Endothelial cell of umbilical vein (primary cell): ENCODE measurements around the gene ZC3H18. TPM values are rescaled to one million over a fixed set of nuclear protein-coding genes. Genes with fewer than 3 reads are reported as not detected.

Source experiments
- BruUV-seq: library from RNA; stranded (reverse); fragments of 400-500 nt; replicated peaks from 2 replicates; lab custom pipeline; 2021; lab: Mats Ljungman, UMichigan
- CTCF ChIA-PET: fragments of 300-600, 350-600 bp; sonication (Branson Sonifier 250); formaldehyde crosslinking; loops from one replicate; lab custom pipeline; 2021; ENCODE audit warnings: antibody characterized with exemption, inconsistent platforms; lab: Charles Lee
- POLR2A ChIA-PET: fragments of 300-600, 350-600 bp; sonication (Branson Sonifier 250); formaldehyde crosslinking; loops from one replicate; lab custom pipeline; 2021; ENCODE audit warnings: antibody characterized with exemption, inconsistent platforms; lab: Charles Lee
- DNase-seq: peaks from one replicate; pipeline ENCODE4 v3.0.0-alpha.2; 2011; ENCODE audit warnings: low read depth, low spot score
- FAIRE-seq: peaks from 2 replicates; lab custom pipeline; 2011; peaks lifted over from hg19 to GRCh38; lab: Jason Lieb, UNC
- H2AFZ ChIP-seq: 2 replicates; pipeline ENCODE4 v1.6.0; 2012; ENCODE audit warnings: low read depth, low read length, control low read depth, inconsistent platforms
- H3K27ac ChIP-seq: 2 replicates; pipeline ENCODE4 v1.5.1; 2011; ENCODE audit warnings: low read depth, mild to moderate bottlenecking, control low read depth, low read length, moderate library complexity; ENCODE audit not compliant: insufficient read depth
- H3K27me3 ChIP-seq, 2 experiments: 2 replicates each; pipeline versions ENCODE4 v1.6.0 to v1.6.1; 2011; ENCODE audit warnings: low read length in 2 of 2, mixed read lengths in 1 of 2; ENCODE audit not compliant: control insufficient read depth in 2 of 2, insufficient read depth in 2 of 2
- H3K36me3 ChIP-seq, 2 experiments: 2 replicates in 1 of 2; 3 replicates in 1 of 2; pipeline ENCODE4 v1.5.1; 2011; ENCODE audit warnings: low read length in 2 of 2, mild to moderate bottlenecking in 1 of 2, moderate library complexity in 1 of 2; ENCODE audit not compliant: control insufficient read depth in 2 of 2, insufficient read depth in 2 of 2; ENCODE audit errors: extremely low read depth in 1 of 2
- H3K4me1 ChIP-seq: 3 replicates; pipeline ENCODE4 v1.5.1; 2011; ENCODE audit warnings: mild to moderate bottlenecking, low read length; ENCODE audit not compliant: control insufficient read depth, insufficient read depth; ENCODE audit errors: extremely low read depth
- H3K4me2 ChIP-seq: 2 replicates; pipeline ENCODE4 v1.6.1; 2011; ENCODE audit warnings: low read length, control low read depth, mixed read lengths; ENCODE audit not compliant: insufficient read depth
- H3K4me3 ChIP-seq, 3 experiments: fragments of 200-600 bp in 1 of 3; sonication (generic), shearing (Covaris generic) in 1 of 3; replicated peaks in 1 of 3; 2 replicates each; pipeline ENCODE4 v1.5.1; 2011 to 2016; ENCODE audit warnings: control low read depth in 3 of 3, low read length in 3 of 3, mild to moderate bottlenecking in 2 of 3, inconsistent platforms in 1 of 3, low read depth in 1 of 3, moderate library complexity in 1 of 3; ENCODE audit not compliant: insufficient read depth in 1 of 3
- H3K79me2 ChIP-seq: 2 replicates; pipeline ENCODE4 v1.6.0; 2012; ENCODE audit warnings: low read length, inconsistent platforms; ENCODE audit not compliant: control insufficient read depth, insufficient read depth
- H3K9ac ChIP-seq: replicated peaks from 2 replicates; pipeline ENCODE3; 2011; ENCODE audit warnings: low read length, control low read depth; ENCODE audit not compliant: insufficient read depth; ENCODE audit errors: extremely low read depth
- H3K9me1 ChIP-seq: replicated peaks from 3 replicates; pipeline ENCODE4 v1.6.0; 2011; ENCODE audit warnings: mild to moderate bottlenecking, low read length; ENCODE audit not compliant: control insufficient read depth, insufficient read depth; ENCODE audit errors: extremely low read depth
- H3K9me3 ChIP-seq: replicated peaks from 2 replicates; pipeline ENCODE4 v1.5.1; 2012; ENCODE audit warnings: low read length, inconsistent platforms; ENCODE audit not compliant: control insufficient read depth, insufficient read depth
- H4K20me1 ChIP-seq: replicated peaks from 2 replicates; pipeline ENCODE3; 2011; ENCODE audit warnings: mild to moderate bottlenecking, low read length; ENCODE audit not compliant: control insufficient read depth, insufficient read depth; ENCODE audit errors: extremely low read depth
- EZH2 ChIP-seq: IDR thresholded peaks from 2 replicates; pipeline ENCODE4 v1.6.1; 2012; ENCODE audit warnings: borderline replicate concordance, low read depth, mild to moderate bottlenecking, moderate library complexity, low read length, inconsistent platforms; ENCODE audit not compliant: severe bottlenecking
- FOS ChIP-seq: IDR thresholded peaks from 2 replicates; pipeline ENCODE4 v1.6.1; 2011; ENCODE audit warnings: mild to moderate bottlenecking, low read length, moderate library complexity, borderline replicate concordance; ENCODE audit not compliant: insufficient read depth
- GATA2 ChIP-seq: IDR thresholded peaks from 2 replicates; pipeline ENCODE4 v1.7.0; 2011; ENCODE audit warnings: low read depth, mild to moderate bottlenecking, moderate library complexity, mixed read lengths, low read length; ENCODE audit not compliant: insufficient read length, insufficient read depth
- JUN ChIP-seq: IDR thresholded peaks from 2 replicates; pipeline ENCODE4 v1.6.1; 2011; ENCODE audit warnings: borderline replicate concordance, low read depth; ENCODE audit not compliant: insufficient read length, insufficient read depth
- MYC ChIP-seq: IDR thresholded peaks from one replicate; pipeline ENCODE4 v1.6.1; 2011; ENCODE audit warnings: mild to moderate bottlenecking, low read depth, low read length
- POLR2A ChIP-seq: IDR thresholded peaks from 2 replicates; pipeline ENCODE4 v1.6.1; 2012; ENCODE audit warnings: low read depth, mild to moderate bottlenecking, control low read depth, low read length
- POLR2AphosphoS5 ChIP-seq: IDR thresholded peaks from 2 replicates; pipeline ENCODE4 v1.6.1; 2012; ENCODE audit warnings: low read depth, mild to moderate bottlenecking, control low read depth, low read length, moderate library complexity; ENCODE audit not compliant: insufficient read depth
- dilution Hi-C: fragments of 300-500 bp; cut with MboI; formaldehyde crosslinking; loops from one replicate; pipeline ENCODE4 v1.15.0; 2019; ENCODE audit warnings: low sequenced_read_pairs; ENCODE audit not compliant: extremely low pct_ligation_motif_present
- intact Hi-C: fragments of 100-400 bp; cut with micrococcal nuclease; formaldehyde crosslinking; loops from one replicate; pipeline ENCODE4 v1.10.0; 2022
- polyA plus RNA-seq, 4 experiments: library from polyadenylated mRNA; depleted of rRNA in 3 of 4; stranded (reverse) in 3 of 4; unstranded in 1 of 4; fragments of >200 nt; gene quantifications; 2 replicates each; pipeline versions ENCODE4 v1.2.1 to v1.2.3, GENCODE V29; 2011 to 2012; ENCODE audit warnings: missing spikeins in 1 of 4
- total RNA-seq: library from RNA; stranded (reverse); gene quantifications from 2 replicates; pipeline ENCODE4 v1.2.3, GENCODE V29; 2021
- TF ChIP-seq, protein P1 (sequence below), 2 donors: IDR thresholded peaks; 1 replicate in 1 of 2; 2 replicates in 1 of 2; pipeline ENCODE4 v1.5.1; 2011; ENCODE audit warnings: low read length in 2 of 2, mild to moderate bottlenecking in 2 of 2, moderate library complexity in 2 of 2, control low read depth in 1 of 2, inconsistent platforms in 1 of 2, low read depth in 1 of 2; ENCODE audit not compliant: insufficient read depth in 1 of 2; ENCODE audit errors: extremely low read depth in 1 of 2
- TF ChIP-seq, protein P2 (sequence below): IDR thresholded peaks from 2 replicates; pipeline ENCODE4 v1.6.1; 2011; ENCODE audit not compliant: insufficient read depth, insufficient read length

ZC3H18 gene
- total and polyA plus RNA-seq, 2 donors (not counting 3 experiments of a cell fraction or from before 2014, with no cell fraction given), result 12.1 to 52.8 TPM

DNA sequence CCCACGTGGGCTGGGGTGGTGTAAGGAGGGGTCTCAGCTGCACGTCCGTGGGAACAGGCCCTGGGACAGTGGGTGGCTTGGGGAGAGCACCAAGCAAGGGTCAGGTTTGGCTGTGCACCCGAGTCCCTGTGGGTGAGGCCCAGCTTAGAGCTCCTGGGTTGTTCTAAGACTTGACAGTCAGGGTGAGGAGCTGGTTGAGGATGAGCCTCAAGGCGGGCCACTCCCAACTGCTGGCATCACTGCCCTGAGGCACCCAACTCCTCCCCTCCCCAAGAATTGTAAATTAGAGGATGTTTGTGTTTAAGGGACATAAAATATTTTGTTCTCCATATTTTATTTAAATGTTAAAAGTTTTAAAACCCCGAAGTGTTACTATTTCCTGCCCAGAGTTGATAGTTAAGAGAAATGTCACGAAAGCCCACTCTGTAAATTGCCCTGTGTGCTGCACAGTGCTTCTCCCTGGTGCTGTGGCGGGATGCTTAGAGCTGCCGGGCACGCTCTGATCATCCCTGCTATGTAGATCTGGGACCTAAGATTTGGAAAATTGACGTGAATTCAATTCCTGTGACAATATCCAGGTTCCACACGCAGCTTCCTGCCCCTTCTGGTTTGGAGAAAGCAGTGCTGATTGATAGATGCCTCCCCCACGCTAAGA lies 15.9 kb downstream of the ZC3H18 start:
- no peaks in the 10 kb centered on the region for H3K4me1 ChIP-seq
- no peak overlapping the region for H3K4me2 ChIP-seq
- peaks cover 34% of the 10 kb centered on the region for H3K79me2 ChIP-seq
- FAIRE-seq (no peak), DNase-seq (no peak)
- no peak overlapping the region for H3K27ac ChIP-seq
- H3K9me3 ChIP-seq, result no peaks in the 10 kb centered on the region
- H3K9ac ChIP-seq, result no peak overlapping the region
- ChIA-PET CTCF (no interaction called here), POLR2A (no interaction called here)
- no peaks in the 10 kb centered on the region for H3K27me3 ChIP-seq
- H2AFZ ChIP-seq, result no peak overlapping the region
- no peak overlapping the region for H3K4me3 ChIP-seq
- H3K9me1 ChIP-seq, result no peaks in the 10 kb centered on the region
- no TSS peak for BruUV-seq
- H4K20me1 ChIP-seq, result no peaks in the 10 kb centered on the region
- no peak for TF ChIP-seq POLR2A
- no peak for TF ChIP-seq FOS
- TF ChIP-seq MYC, result no peak
- no peak for TF ChIP-seq GATA2
- TF ChIP-seq EZH2, result no peak
- no peak for TF ChIP-seq JUN
- no peak for TF ChIP-seq POLR2AphosphoS5
- TF ChIP-seq, protein P1, sequence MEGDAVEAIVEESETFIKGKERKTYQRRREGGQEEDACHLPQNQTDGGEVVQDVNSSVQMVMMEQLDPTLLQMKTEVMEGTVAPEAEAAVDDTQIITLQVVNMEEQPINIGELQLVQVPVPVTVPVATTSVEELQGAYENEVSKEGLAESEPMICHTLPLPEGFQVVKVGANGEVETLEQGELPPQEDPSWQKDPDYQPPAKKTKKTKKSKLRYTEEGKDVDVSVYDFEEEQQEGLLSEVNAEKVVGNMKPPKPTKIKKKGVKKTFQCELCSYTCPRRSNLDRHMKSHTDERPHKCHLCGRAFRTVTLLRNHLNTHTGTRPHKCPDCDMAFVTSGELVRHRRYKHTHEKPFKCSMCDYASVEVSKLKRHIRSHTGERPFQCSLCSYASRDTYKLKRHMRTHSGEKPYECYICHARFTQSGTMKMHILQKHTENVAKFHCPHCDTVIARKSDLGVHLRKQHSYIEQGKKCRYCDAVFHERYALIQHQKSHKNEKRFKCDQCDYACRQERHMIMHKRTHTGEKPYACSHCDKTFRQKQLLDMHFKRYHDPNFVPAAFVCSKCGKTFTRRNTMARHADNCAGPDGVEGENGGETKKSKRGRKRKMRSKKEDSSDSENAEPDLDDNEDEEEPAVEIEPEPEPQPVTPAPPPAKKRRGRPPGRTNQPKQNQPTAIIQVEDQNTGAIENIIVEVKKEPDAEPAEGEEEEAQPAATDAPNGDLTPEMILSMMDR (IDR thresholded peaks at IDR 0.05; ENCODE audit: extremely low read depth in 1 of 2, insufficient read depth in 1 of 2, low read depth in 1 of 2, low read length in 2 of 2), result no peak
- TF ChIP-seq, protein P2, sequence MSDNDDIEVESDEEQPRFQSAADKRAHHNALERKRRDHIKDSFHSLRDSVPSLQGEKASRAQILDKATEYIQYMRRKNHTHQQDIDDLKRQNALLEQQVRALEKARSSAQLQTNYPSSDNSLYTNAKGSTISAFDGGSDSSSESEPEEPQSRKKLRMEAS, result no peak
- dilution Hi-C loops, result no loop called here
- H3K36me3 ChIP-seq, result peaks cover 3 to 33% of the 10 kb centered on the region in 2 experiments
- intact Hi-C loops, result no loop called here
